ENCODE data around the gene CSMD2.

Gene CSMD2

GRCh38 chr1:33502726-33503125, 662.3 kb downstream of the CSMD2 start:
- TF ChIP-seq TEAD4 (IDR thresholded peaks at IDR 0.05), result no peak
- TF ChIP-seq ZBTB7A (IDR thresholded peaks at IDR 0.05; ENCODE audit: low read depth), result no peak
- TF ChIP-seq NFIC (IDR thresholded peaks at IDR 0.05), result no peak
- no peak for TF ChIP-seq YY1 (IDR thresholded peaks at IDR 0.05; ENCODE audit: low read depth)
- TF ChIP-seq USF1 (IDR thresholded peaks at IDR 0.05), result no peak
- TF ChIP-seq FOXM1 (IDR thresholded peaks at IDR 0.05; ENCODE audit: borderline replicate concordance, low read depth), result no peak
- TF ChIP-seq RAD21 (IDR thresholded peaks at IDR 0.05; ENCODE audit: low read depth), result no peak
- TF ChIP-seq EP300 (IDR thresholded peaks at IDR 0.05; ENCODE audit: borderline replicate concordance), result no peak
- no peak for TF ChIP-seq CREB1 (IDR thresholded peaks at IDR 0.05; ENCODE audit: low read depth)
- no peak for TF ChIP-seq MAX (IDR thresholded peaks at IDR 0.05)
- TF ChIP-seq TAF1 (IDR thresholded peaks at IDR 0.05; ENCODE audit: low read depth), result no peak
- no peak for TF ChIP-seq REST (IDR thresholded peaks at IDR 0.05; ENCODE audit: low read depth)
- TF ChIP-seq TCF12 (IDR thresholded peaks at IDR 0.05; ENCODE audit: low read depth), result no peak
- TF ChIP-seq EGR1 (IDR thresholded peaks at IDR 0.05), result no peak

- TF ChIP-seq USF1 (IDR thresholded peaks at IDR 0.05) (no peak), EP300 (IDR thresholded peaks at IDR 0.05; ENCODE audit: borderline replicate concordance) (no peak), FOXM1 (IDR thresholded peaks at IDR 0.05; ENCODE audit: borderline replicate concordance, low read depth) (no peak), YY1 (IDR thresholded peaks at IDR 0.05; ENCODE audit: low read depth) (no peak), TAF1 (IDR thresholded peaks at IDR 0.05; ENCODE audit: low read depth) (no peak), TCF12 (IDR thresholded peaks at IDR 0.05; ENCODE audit: low read depth) (no peak), RAD21 (IDR thresholded peaks at IDR 0.05; ENCODE audit: low read depth) (no peak), CREB1 (IDR thresholded peaks at IDR 0.05; ENCODE audit: low read depth) (no peak), MAX (IDR thresholded peaks at IDR 0.05) (no peak)
These were observed 663.3 kb downstream of the CSMD2 start for GRCh38 chr1:33501774-33502173.

- TF ChIP-seq EGR1 (IDR thresholded peaks at IDR 0.05), result no peak
- TF ChIP-seq ZBTB7A (IDR thresholded peaks at IDR 0.05; ENCODE audit: low read depth), result no peak
- TF ChIP-seq RAD21 (IDR thresholded peaks at IDR 0.05; ENCODE audit: low read depth), result no peak
- TF ChIP-seq TAF1 (IDR thresholded peaks at IDR 0.05; ENCODE audit: low read depth), result no peak
- no peak for TF ChIP-seq CREB1 (IDR thresholded peaks at IDR 0.05; ENCODE audit: low read depth)
- TF ChIP-seq USF1 (IDR thresholded peaks at IDR 0.05), result no peak
- TF ChIP-seq EP300 (IDR thresholded peaks at IDR 0.05; ENCODE audit: borderline replicate concordance), result no peak
- no peak for TF ChIP-seq NFIC (IDR thresholded peaks at IDR 0.05)
- no peak for TF ChIP-seq MAX (IDR thresholded peaks at IDR 0.05)
- no peak for TF ChIP-seq CEBPB (IDR thresholded peaks at IDR 0.05)
- TF ChIP-seq TEAD4 (IDR thresholded peaks at IDR 0.05), result no peak
- TF ChIP-seq TCF12 (IDR thresholded peaks at IDR 0.05; ENCODE audit: low read depth), result no peak
- TF ChIP-seq FOXM1 (IDR thresholded peaks at IDR 0.05; ENCODE audit: borderline replicate concordance, low read depth), result no peak
- TF ChIP-seq YY1 (IDR thresholded peaks at IDR 0.05; ENCODE audit: low read depth), result no peak
These were observed 663.7 kb downstream of the CSMD2 start for GRCh38 chr1:33501309-33501708.

- TF ChIP-seq USF1 (IDR thresholded peaks at IDR 0.05), result no peak
- no peak for TF ChIP-seq REST (IDR thresholded peaks at IDR 0.05; ENCODE audit: low read depth)
- no peak for TF ChIP-seq TEAD4 (IDR thresholded peaks at IDR 0.05)
- no peak for TF ChIP-seq EGR1 (IDR thresholded peaks at IDR 0.05)
- no peak for TF ChIP-seq MAX (IDR thresholded peaks at IDR 0.05)
- no peak for TF ChIP-seq CREB1 (IDR thresholded peaks at IDR 0.05; ENCODE audit: low read depth)
- no peak for TF ChIP-seq TAF1 (IDR thresholded peaks at IDR 0.05; ENCODE audit: low read depth)
These were observed 664.5 kb downstream of the CSMD2 start for GRCh38 chr1:33500547-33500946.

GRCh38 chr1:33497410-33497809, 667.6 kb downstream of the CSMD2 start:
- TF ChIP-seq NFIC (IDR thresholded peaks at IDR 0.05), result no peak
- no peak for TF ChIP-seq CREB1 (IDR thresholded peaks at IDR 0.05; ENCODE audit: low read depth)
- TF ChIP-seq FOXM1 (IDR thresholded peaks at IDR 0.05; ENCODE audit: borderline replicate concordance, low read depth), result no peak
- TF ChIP-seq YY1 (IDR thresholded peaks at IDR 0.05; ENCODE audit: low read depth), result no peak
- TF ChIP-seq ZBTB7A (IDR thresholded peaks at IDR 0.05; ENCODE audit: low read depth), result no peak
- TF ChIP-seq TEAD4 (IDR thresholded peaks at IDR 0.05), result no peak
- TF ChIP-seq TCF12 (IDR thresholded peaks at IDR 0.05; ENCODE audit: low read depth), result no peak
- no peak for TF ChIP-seq RAD21 (IDR thresholded peaks at IDR 0.05; ENCODE audit: low read depth)
- TF ChIP-seq MAX (IDR thresholded peaks at IDR 0.05), result no peak
- TF ChIP-seq USF1 (IDR thresholded peaks at IDR 0.05), result no peak
- TF ChIP-seq EGR1 (IDR thresholded peaks at IDR 0.05), result no peak
